LNCAP (cell line): ENCODE measurements around the gene FKBP1B.

ENCODE experiments used
- CTCF ChIP-seq: fragments of 450-650 bp; IDR thresholded peaks from 2 replicates; pipeline ENCODE4 v1.5.1; 2017; ENCODE audit warnings: mild to moderate bottlenecking

Gene FKBP1B

DNA sequence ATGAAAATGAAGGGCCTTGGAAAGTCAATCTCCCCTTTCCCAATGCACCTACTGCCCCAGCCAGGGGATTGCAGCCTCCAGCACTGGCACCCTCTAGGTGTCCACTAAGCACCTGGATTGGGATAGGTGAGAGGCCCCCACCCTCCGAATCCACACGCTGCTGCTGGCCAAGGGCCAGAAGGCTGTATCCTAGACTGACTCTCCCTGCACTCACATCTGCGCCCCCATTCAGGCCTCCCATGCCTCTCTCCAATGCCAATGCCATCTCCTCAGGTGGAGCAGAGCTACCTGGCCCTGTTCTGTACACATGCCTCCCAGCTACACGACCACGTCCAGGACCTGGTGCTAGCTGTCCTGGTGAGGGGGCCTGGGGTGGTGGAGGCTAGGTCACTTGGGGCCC lies 29.8 kb upstream of the FKBP1B start:
- TF ChIP-seq CTCF: no peak

DNA sequence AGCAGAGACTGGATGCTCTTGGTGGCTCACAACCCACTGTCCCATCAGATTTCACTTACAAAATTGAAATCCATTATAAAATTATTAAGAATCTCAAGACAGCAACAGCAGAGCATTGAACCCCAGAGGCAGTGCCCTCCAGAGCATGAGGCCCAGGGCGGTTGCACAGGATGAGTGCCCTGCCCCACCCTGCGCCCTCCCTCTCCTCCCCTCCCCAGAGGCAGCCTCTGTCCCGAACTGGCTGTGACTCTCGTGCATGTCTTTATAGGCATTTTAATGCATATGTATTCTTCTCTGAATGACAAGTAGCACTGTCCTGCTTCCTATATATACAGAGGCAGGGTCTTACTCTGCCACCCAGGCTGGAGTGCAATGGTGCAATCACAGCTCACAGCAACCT lies 29.3 kb upstream of the FKBP1B start:
- no peak for TF ChIP-seq CTCF

DNA sequence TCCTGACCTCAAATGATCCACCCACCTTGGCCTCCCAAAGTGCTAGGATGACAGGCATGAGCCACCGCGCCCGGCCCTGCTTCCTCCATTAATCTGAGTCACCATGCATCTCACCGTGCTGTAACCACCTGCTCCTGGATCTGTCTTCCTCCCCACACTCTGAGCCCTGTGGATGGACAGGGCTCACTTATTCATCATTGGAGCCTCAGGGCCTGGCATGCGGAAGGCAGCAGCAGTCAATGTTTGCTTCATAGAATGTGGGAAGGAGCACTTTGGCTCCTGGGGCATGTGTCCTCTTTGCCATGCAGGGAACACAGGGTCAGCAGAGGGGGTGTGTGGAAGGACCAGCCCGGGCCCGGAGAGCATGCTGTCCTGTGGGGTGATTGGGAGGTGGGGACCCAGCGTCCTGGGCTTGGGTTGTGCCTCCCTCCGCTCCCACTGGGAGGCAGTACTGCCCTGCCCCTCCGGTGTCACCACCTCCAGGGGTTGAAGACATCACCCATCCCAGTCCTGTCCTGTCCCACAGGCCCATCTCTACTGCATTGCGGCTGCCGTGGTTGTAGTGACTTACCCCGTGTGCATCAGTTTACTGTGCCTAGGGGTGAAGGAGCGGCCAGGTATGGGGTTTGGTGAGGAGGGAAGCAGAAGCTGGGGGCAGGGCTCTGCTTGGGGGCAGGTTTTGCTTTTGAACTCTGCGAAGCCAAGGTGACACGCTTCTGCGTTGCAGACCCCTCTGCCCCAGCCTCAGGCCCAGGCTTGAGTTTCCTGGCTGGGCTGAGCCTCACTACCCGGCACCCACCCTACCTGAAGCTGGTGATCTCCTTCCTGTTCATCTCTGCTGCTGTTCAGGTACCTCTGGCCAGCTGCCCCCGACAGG lies 28.2 kb upstream of the FKBP1B start:
- TF ChIP-seq CTCF: no peak

DNA sequence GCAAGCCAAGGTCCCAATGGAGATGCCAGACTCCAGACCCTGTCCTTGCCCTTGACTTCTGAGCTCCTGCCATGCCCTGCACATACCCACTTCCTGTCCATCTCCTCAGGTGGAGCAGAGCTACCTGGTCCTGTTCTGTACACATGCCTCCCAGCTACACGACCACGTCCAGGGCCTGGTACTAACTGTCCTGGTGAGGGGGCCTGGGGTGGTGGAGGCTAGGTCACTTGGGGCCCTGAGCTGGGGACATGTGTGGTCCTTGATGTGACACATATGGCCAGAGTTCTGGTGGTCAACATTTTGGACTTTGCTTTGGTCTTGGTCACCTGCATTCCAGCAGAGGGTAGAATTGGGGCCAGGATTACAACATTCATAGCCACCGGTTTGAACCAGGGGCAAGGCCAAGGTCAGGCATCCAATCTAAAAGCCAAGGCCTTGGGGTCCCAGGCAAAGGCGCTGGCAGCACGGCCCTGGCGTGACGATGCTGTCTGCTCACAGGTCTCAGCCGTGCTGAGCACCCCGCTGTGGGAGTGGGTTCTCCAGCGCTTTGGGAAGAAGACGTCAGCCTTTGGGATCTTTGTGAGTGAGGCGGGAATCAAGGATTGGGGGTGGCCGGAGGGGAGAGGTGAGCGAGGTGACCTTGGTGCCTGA lies 27.1 kb upstream of the FKBP1B start:
- no peak for TF ChIP-seq CTCF

GRCh38 chr2:24022975-24023575 lies 26.5 kb upstream of the FKBP1B start:
- no peak for TF ChIP-seq CTCF

DNA sequence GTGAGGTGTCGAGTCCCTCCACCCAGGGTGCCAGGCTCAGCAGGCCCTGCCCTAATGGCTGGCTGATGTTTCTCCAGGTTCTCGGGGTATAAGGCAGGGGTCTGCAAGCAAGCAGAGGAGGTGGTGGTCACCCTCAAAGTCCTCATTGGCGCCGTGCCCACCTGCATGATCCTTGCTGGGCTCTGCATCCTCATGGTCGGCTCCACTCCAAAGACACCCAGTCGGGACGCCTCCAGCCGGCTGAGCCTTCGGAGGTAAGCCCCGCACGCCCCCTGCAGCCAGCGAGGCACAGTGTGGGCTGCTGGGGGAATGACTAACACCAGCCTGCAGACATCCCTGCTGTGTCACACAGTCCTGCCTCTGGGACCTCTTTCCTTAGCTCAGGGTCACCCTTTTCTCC lies 25.5 kb upstream of the FKBP1B start:
- TF ChIP-seq CTCF: no peak

- no peak for TF ChIP-seq CTCF
Measured at GRCh38 chr2:24024996-24025663, 24.4 kb upstream of the FKBP1B start.
